HG02943 (cell line): ENCODE results near the gene ESRP2.

Experiments
- ATAC-seq: cut with Tn5 transposase; IDR thresholded peaks from one replicate; pipeline ENCODE4 v1.9.1; 2021; ENCODE audit warnings: mild to moderate bottlenecking, low read depth, moderate library complexity; ENCODE audit not compliant: unreplicated experiment

Gene ESRP2

DNA sequence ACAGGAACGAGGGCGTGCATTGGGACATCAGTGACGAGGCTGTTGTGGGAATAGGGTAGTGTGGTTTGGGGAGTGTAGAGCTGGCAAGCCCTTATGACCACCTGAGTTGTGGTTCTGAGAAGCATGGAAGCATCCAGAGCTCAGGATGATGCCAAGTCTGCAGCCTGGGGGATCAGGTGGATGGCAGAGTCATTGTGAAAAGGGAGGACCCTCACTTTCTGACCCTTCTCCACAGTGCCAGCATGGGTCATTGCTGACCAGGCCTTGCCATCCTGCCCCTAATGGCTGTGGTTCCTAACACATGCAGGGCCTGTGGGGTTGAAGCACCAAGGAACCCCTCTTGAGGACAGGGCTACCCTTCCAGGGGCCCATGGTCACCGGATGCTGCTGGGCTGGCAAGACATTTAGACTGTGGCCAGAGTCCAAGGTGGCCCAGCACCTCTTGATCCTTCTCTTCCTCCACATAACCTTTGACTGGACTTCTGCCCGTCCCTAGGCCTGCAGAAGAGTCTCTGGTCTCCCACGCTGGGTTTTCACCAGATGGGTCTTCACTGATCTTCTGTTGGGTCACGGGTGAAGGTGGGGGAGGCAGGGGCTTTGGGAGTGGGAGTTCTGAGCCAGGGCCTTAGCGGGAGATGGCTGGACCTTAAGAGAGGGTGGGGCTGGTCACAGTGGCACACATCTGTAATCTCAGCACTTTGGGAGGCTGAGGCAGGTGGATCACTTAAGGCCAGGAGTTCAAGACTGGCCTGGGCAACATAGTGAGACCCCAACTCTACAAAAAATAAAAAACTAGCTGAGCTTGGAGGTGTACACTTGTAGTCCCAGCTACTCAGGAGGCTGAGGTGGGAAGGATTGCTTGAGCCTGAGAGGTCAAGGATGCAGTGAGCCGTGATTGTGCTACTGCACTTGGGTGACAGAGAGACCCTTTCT, 7.3 kb upstream of the ESRP2 start:
- ATAC-seq = no peak

DNA sequence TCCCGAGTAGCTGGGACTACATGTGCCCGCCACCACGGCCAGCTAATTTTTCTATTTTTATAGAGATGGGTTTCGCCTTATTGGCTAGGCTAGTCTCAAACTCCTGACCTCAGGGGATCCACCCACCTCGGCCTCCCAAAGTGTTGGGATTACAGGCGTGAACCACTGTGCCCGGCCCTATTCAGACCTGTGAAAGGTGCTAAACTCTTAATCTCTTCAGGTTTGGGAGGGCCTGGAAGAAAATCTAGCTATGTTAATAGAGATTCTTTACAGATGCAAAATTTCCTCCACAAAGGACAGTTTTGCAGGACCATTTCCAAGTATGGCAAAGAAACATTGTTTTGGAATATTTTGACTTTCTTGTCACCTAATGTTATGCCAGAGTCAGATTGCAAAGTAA, 6.2 kb upstream of the ESRP2 start:
- ATAC-seq = no peak

GRCh38 chr16:68238029-68238345, 2.1 kb upstream of the ESRP2 start:
- no peak for ATAC-seq

DNA sequence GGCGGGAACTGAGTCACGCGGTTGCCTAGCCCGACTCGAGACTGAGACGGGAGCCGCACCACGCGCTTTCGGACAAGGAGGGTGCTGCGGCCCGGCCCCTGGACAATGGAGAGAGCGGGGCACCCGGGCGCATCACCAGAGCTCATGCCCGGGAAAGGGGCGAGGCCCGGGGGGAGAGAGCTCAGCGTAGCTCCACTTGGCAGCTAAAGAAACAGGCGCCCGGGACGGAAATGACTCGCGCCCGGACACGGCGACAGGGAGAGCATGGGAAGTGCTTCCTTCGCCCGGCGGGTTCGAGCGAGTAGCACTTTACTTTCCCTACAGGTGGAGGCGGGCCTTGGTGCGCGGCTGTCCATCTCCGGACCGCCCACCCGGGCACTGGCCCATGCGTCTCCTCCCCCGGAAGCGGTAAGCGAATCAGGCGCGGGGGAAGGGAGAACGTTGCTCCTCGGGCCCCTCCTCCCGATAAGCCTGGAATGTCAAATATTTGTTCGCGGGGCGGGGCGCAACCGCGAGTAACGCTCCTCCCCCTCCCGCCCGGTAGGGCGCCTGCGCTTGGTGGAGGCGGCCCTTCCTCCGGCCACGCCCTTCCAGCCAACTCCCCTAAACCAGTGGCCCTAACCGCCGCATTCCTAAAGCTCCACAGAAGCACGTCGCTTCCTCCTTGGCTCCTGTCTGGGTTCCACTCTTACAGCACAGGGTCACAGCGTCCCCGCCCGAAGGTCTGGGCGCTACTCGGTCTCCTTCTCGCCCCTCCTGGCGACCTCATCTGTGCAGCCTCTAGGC, 1.5 kb upstream of the ESRP2 start:
- ATAC-seq = peak; percentile 78

DNA sequence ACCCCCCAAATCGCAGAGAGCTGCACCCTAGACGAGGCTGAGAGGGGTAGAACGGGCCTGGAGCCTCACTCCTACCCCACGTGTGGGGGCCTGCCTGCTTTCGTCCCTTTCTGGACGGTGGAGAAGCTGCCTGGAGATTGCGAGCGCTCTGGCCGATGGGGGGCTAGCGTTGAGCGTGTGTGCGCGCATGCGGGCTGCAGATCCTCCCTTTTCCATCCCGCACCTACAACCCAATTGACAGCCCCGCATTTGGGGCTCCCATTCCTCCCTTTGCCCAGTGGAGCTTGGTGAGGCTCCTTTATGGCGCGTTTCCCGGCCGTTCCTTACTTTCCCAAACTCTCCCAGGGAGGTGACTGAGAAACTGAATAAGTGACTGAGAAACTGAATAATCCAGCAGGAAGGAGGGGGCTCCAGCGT, 907 bp upstream of the ESRP2 start:
- ATAC-seq = no peak

GRCh38 chr16:68236137-68236825, 354 bp upstream of the ESRP2 start:
- no peak for ATAC-seq

- ATAC-seq = no peak
These were observed 630 bp downstream of the ESRP2 start for GRCh38 chr16:68235108-68235886.

GRCh38 chr16:68234188-68235107, 1.5 kb downstream of the ESRP2 start:
- ATAC-seq = no peak

DNA sequence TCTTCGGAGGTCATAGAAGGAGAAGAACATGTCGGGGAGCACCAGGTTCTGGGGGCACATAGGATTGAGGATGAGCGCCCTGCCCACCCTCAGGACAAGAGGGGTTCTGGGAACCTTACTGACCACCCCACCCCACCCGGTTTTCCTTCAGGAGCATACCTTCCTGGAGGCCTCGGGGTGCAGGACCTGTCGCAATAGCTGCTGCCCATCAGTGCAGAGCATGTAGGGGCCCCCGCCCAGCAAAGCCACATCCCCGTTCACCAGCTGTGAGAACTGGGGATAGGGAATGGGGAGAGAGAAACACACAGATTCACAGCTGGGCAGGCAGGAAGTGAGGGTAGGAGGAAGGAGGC, 2.1 kb downstream of the ESRP2 start:
- no peak for ATAC-seq

GRCh38 chr16:68233085-68233834, 2.7 kb downstream of the ESRP2 start:
- no peak for ATAC-seq

DNA sequence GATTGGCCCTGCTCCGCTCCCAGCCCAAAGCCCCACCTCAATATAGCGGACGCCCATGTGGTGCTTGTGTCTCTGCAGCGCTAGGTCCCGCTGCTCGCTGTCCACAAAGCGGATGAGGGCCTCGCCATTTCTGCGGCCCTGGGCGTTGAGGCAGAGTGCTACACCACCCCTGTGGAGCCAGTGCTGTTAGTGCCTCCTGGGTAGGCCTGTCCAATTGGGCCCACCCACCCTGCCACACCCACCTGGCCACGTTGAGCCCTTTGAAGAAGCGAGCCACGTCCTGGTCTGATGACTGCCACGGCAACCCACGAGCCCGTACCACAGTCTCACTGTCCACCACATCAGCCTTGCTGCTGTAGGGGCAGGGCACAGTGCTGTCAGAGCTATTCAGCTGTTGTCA, 3.6 kb downstream of the ESRP2 start:
- ATAC-seq = no peak

DNA sequence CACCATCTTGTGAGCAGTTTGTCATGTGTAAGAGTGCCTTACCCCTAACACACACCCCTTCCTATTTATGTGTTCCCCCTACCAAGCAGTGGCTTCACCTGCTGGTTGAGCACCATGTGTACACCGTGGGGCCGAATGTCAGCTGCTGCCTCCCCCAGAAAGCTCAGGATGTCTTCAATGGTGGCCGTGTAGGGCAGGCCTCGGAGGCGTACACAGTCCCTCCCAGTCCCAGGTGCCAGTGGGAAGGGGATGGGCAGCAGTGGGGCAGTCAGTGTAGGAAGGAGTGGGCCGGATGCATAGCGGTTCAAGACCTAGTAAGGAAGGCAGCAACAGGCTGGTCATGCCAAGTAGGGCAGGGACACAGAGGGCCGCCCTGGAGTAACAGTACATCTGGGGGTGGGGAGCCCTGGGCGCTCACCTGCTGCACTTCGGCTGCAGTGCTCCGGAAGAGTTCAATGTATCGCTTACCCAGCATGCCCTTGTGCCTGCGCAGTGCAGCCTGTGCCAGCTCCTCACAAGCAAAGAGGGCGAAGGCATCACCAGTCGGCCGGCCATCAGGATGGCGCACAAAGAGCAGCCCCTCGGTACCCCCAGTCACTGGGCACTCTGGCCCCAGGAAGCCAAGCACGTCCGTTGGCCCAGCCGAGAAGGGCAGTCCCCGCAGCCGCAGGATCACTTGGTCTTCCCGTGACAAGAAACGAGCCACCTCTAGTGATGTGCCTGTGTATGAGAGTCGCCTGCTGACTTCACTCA, 4.4 kb downstream of the ESRP2 start:
- no peak for ATAC-seq

DNA sequence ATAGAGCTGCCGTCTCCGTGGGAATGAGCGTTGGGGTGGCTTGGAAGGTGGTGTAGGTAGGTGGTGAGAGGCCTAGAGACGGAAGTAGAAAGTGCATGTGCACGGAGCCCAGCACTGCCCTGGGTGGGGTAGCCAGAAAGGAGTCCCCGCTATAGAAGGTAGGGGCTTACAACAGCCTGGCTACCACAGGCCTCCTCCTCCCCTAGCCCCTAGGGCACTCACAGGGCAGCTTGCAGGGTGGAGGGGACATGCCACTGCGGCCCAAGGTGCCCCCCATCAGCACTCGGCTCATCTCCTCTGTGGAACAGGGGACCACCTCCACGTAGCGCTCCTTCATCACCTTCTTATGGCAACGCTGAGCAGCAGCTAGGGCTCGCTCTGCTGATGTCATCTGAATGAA, 5.0 kb downstream of the ESRP2 start:
- ATAC-seq = no peak

DNA sequence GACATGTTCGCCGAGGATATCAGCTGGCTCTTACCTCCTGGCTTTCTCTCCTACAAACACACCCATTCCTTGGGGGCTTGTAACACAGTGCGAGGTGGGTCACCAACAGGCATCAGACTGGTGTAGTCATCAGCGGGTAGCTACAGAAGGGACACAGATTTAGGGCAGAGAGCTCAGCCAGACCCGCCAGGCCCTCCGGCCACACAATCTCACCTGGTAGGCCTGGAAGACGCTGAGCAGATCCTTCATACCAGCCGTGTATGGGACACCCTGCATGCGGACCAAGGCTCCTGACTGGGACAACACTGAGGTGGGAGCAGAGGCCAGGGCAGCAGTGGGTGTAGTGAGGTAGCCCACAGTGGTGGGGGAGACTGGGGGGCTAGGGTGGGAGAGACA, 5.8 kb downstream of the ESRP2 start:
- no peak for ATAC-seq

DNA sequence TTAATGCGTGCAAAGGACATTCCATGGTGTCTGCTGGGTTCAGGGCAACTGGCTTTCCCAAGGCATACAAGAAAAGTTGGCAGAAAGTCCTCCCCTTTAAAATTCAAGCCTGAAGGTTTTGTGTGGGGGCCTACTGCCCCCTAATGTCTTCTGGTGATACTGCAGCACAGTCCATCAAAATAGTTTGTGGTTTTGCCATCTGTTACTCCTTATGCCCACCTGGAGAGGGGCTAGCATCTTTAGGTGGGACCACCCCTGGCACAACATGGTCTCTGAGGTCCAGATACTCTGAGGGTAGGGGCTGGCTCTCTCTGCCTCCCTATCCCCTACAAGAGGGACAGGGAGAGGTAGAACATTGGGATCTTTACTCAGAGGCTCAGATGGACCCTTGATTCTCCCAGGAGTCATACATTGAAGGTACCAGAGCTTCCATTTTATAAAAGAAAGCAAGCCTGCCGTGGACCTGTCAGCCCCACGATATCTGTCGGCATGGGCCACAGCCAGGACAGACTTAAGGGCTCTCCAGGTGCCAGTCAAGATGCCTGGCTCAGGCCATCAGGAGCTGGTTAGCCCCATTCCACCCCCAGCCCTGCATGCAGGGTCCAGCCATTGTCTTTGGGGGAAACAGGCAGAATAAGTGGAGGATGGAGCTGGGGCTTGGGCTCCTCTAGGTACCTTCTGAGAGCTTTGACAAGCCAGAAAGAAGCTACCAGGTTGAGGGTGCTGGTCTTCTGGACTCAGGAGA, 6.3 kb downstream of the ESRP2 start:
- no peak for ATAC-seq

GRCh38 chr16:68228652-68229051, 7.3 kb downstream of the ESRP2 start:
- ATAC-seq = no peak

- no peak for ATAC-seq
These were observed 7.9 kb downstream of the ESRP2 start for GRCh38 chr16:68227850-68228553.
